Trophoblast cell (in vitro differentiated cells and primary cell): Measurements from ENCODE around the gene C1GALT1.

ENCODE experiments used
- DNase-seq, 2 donors: peaks; one replicate each; pipeline ENCODE4 v3.0.0-alpha.2; 2016
- H2AFZ ChIP-seq: 2 replicates; pipeline ENCODE4 v1.6.1; 2013; ENCODE audit warnings: low read length, moderate library complexity, mild to moderate bottlenecking; ENCODE audit not compliant: insufficient read depth, poor library complexity
- H2AK5ac ChIP-seq: 2 replicates; pipeline ENCODE4 v1.6.1; 2013; ENCODE audit warnings: mild to moderate bottlenecking, low read length
- H2BK120ac ChIP-seq: 2 replicates; pipeline ENCODE4 v1.6.1; 2013; ENCODE audit warnings: low read length, mild to moderate bottlenecking, moderate library complexity; ENCODE audit not compliant: insufficient read depth, poor library complexity
- H2BK12ac ChIP-seq: 2 replicates; pipeline ENCODE4 v1.6.1; 2013; ENCODE audit warnings: mild to moderate bottlenecking, low read length, moderate library complexity
- H2BK5ac ChIP-seq: 2 replicates; pipeline ENCODE4 v1.6.1; 2013; ENCODE audit warnings: low read length, low read depth, moderate library complexity, mild to moderate bottlenecking; ENCODE audit not compliant: poor library complexity
- H3K14ac ChIP-seq: 2 replicates; pipeline ENCODE4 v1.6.1; 2013; ENCODE audit warnings: mild to moderate bottlenecking, low read length
- H3K18ac ChIP-seq: 2 replicates; pipeline ENCODE4 v1.6.1; 2013; ENCODE audit warnings: mild to moderate bottlenecking, low read length
- H3K23ac ChIP-seq: 2 replicates; pipeline ENCODE4 v1.6.1; 2013; ENCODE audit warnings: low read length
- H3K27ac ChIP-seq: 2 replicates; pipeline ENCODE4 v1.5.1; 2013; ENCODE audit warnings: low read depth, mild to moderate bottlenecking, inconsistent platforms, low read length, moderate library complexity
- H3K27me3 ChIP-seq: 2 replicates; pipeline ENCODE4 v1.6.1; 2013; ENCODE audit warnings: inconsistent platforms, mild to moderate bottlenecking, low read length, moderate library complexity; ENCODE audit not compliant: insufficient read depth
- H3K36me3 ChIP-seq, 2 experiments: 1 replicate in 1 of 2; 2 replicates in 1 of 2; pipeline ENCODE4 v1.6.1; 2013; ENCODE audit warnings: low read length in 2 of 2, mild to moderate bottlenecking in 2 of 2, moderate library complexity in 1 of 2; ENCODE audit not compliant: insufficient read depth in 2 of 2, control insufficient read depth in 1 of 2
- H3K4ac ChIP-seq: 2 replicates; pipeline ENCODE4 v1.6.1; 2013; ENCODE audit warnings: low read depth, mild to moderate bottlenecking, low read length, moderate library complexity
- H3K4me1 ChIP-seq, 2 experiments: 1 replicate in 1 of 2; 2 replicates in 1 of 2; pipeline ENCODE4 v1.6.1; 2013; ENCODE audit warnings: low read length in 2 of 2, mild to moderate bottlenecking in 2 of 2, moderate library complexity in 1 of 2; ENCODE audit not compliant: insufficient read depth in 2 of 2, control insufficient read depth in 1 of 2
- H3K4me2 ChIP-seq: 2 replicates; pipeline ENCODE4 v1.6.1; 2013; ENCODE audit warnings: inconsistent platforms, mild to moderate bottlenecking, low read length, moderate library complexity
- H3K4me3 ChIP-seq: 2 replicates; pipeline ENCODE4 v1.5.1; 2013; ENCODE audit warnings: mild to moderate bottlenecking, low read depth, low read length, inconsistent platforms
- H3K79me1 ChIP-seq: one replicate; pipeline ENCODE4 v1.6.1; 2013; ENCODE audit warnings: low read length
- H3K79me2 ChIP-seq: 2 replicates; pipeline ENCODE4 v1.6.1; 2013; ENCODE audit warnings: low read length, mild to moderate bottlenecking; ENCODE audit not compliant: control insufficient read depth, insufficient read depth, poor library complexity
- H3K9ac ChIP-seq: 2 replicates; pipeline ENCODE4 v1.6.1; 2013; ENCODE audit warnings: mild to moderate bottlenecking, low read length
- H3K9me3 ChIP-seq: 2 replicates; pipeline ENCODE4 v1.6.1; 2013; ENCODE audit warnings: low read depth, mild to moderate bottlenecking, control low read depth, inconsistent platforms, low read length; ENCODE audit not compliant: insufficient read depth
- H4K12ac ChIP-seq: 2 replicates; pipeline ENCODE4 v1.6.1; 2013; ENCODE audit warnings: low read depth, mild to moderate bottlenecking, low read length, moderate library complexity
- H4K8ac ChIP-seq: 2 replicates; pipeline ENCODE4 v1.6.1; 2013; ENCODE audit warnings: low read depth, mild to moderate bottlenecking, low read length, moderate library complexity
- H4K91ac ChIP-seq: one replicate; pipeline ENCODE4 v1.6.1; 2013; ENCODE audit warnings: low read depth, mild to moderate bottlenecking, low read length, moderate library complexity
- WGBS: extraction: QIAGEN DNeasy Blood & Tissue Kit; methylation state at CpG from one replicate; pipeline ENCODE4 v1.1.7; 2013; ENCODE audit warnings: missing lambda C conversion rate; ENCODE audit not compliant: insufficient read length, insufficient coverage; ENCODE audit errors: extremely low coverage; 5-methylcytosine and 5-hydroxymethylcytosine counted together

Gene C1GALT1

GRCh38 chr7:7185371-7185989 lies 3.1 kb downstream of the C1GALT1 start:
- Histone ChIP-seq H3K27me3 (no peaks in the 10 kb centered on the region), H3K4me1 (peaks cover 2 to 7% of the 10 kb centered on the region in 2 experiments), H3K79me1 (peaks cover 19% of the 10 kb centered on the region), H2BK120ac (no peak overlapping the region), H4K91ac (no peak overlapping the region), H3K27ac (no peak overlapping the region), H4K12ac (no peak overlapping the region), H3K18ac (no peak overlapping the region), H4K8ac (no peak overlapping the region), H3K79me2 (peaks cover 9% of the 10 kb centered on the region), H3K14ac (no peak overlapping the region), H3K23ac (no peak overlapping the region), H2AFZ (no peak overlapping the region), H2AK5ac (no peak overlapping the region), H2BK12ac (no peak overlapping the region), H3K9me3 (no peaks in the 10 kb centered on the region), H3K9ac (no peak overlapping the region), H2BK5ac (no peak overlapping the region), H3K36me3 (peaks cover 2 to 4% of the 10 kb centered on the region in 2 experiments), H3K4me2 (peak overlapping the region; percentile 41), H3K4me3 (no peak overlapping the region), H3K4ac (peak overlapping the region; percentile 24)
- DNase-seq: no peak
- WGBS: no CpG with 5 or more reads among the region's 7 CpGs

- Histone ChIP-seq H3K36me3 (peaks cover 2 to 4% of the 10 kb centered on the region in 2 experiments), H4K8ac (no peak overlapping the region), H2BK120ac (no peak overlapping the region), H3K9me3 (no peaks in the 10 kb centered on the region), H3K27me3 (no peaks in the 10 kb centered on the region), H2AK5ac (no peak overlapping the region), H3K14ac (no peak overlapping the region), H3K23ac (no peak overlapping the region), H4K12ac (no peak overlapping the region), H2AFZ (no peak overlapping the region), H3K79me2 (peaks cover 2% of the 10 kb centered on the region), H3K4ac (no peak overlapping the region), H2BK5ac (no peak overlapping the region), H3K4me1 (peaks cover 0 to 5% of the 10 kb centered on the region in 2 experiments), H4K91ac (no peak overlapping the region), H3K79me1 (peaks cover 2% of the 10 kb centered on the region), H3K27ac (no peak overlapping the region), H3K4me2 (no peak overlapping the region), H3K4me3 (no peak overlapping the region), H3K9ac (no peak overlapping the region), H3K18ac (no peak overlapping the region), H2BK12ac (no peak overlapping the region)
- DNase-seq: no peak
These were observed 5.7 kb downstream of the C1GALT1 start for GRCh38 chr7:7188091-7188490.

GRCh38 chr7:7188742-7189141 lies 6.4 kb downstream of the C1GALT1 start:
- H2AFZ ChIP-seq: no peak overlapping the region
- no peak overlapping the region for H3K14ac ChIP-seq
- no peak overlapping the region for H2AK5ac ChIP-seq
- no peak overlapping the region for H2BK12ac ChIP-seq
- WGBS: no CpG with 5 or more reads among the region's 4 CpGs
- H3K27ac ChIP-seq: no peak overlapping the region
- H2BK5ac ChIP-seq: no peak overlapping the region
- no peak overlapping the region for H3K9ac ChIP-seq
- no peak for DNase-seq
- no peak overlapping the region for H3K18ac ChIP-seq
- H3K4ac ChIP-seq: no peak overlapping the region
- no peak overlapping the region for H3K4me2 ChIP-seq
- H4K12ac ChIP-seq: no peak overlapping the region
- H2BK120ac ChIP-seq: no peak overlapping the region
- H3K4me1 ChIP-seq: peaks cover 0 to 5% of the 10 kb centered on the region in 2 experiments
- H4K8ac ChIP-seq: no peak overlapping the region
- no peak overlapping the region for H3K4me3 ChIP-seq
- H4K91ac ChIP-seq: no peak overlapping the region
- no peaks in the 10 kb centered on the region for H3K9me3 ChIP-seq
- H3K23ac ChIP-seq: no peak overlapping the region
- no peaks in the 10 kb centered on the region for H3K79me2 ChIP-seq
- H3K27me3 ChIP-seq: no peaks in the 10 kb centered on the region
- H3K36me3 ChIP-seq: peaks cover 2 to 4% of the 10 kb centered on the region in 2 experiments
- no peaks in the 10 kb centered on the region for H3K79me1 ChIP-seq

- peak overlapping the region; percentile 47 for H3K4me2 ChIP-seq
- H4K12ac ChIP-seq: no peak overlapping the region
- H3K79me2 ChIP-seq: no peaks in the 10 kb centered on the region
- H3K18ac ChIP-seq: no peak overlapping the region
- no peak overlapping the region for H3K4ac ChIP-seq
- WGBS: 100% methylated on average over 1 of the region's 5 CpGs
- DNase-seq: no peak
- no peak overlapping the region for H4K8ac ChIP-seq
- no peak overlapping the region for H2AK5ac ChIP-seq
- no peak overlapping the region for H2BK12ac ChIP-seq
- no peaks in the 10 kb centered on the region for H3K9me3 ChIP-seq
- no peak overlapping the region for H4K91ac ChIP-seq
- no peak overlapping the region for H2BK120ac ChIP-seq
- H2AFZ ChIP-seq: no peak overlapping the region
- H3K23ac ChIP-seq: no peak overlapping the region
- H3K4me3 ChIP-seq: no peak overlapping the region
- no peak overlapping the region for H3K9ac ChIP-seq
- no peaks in the 10 kb centered on the region for H3K27me3 ChIP-seq
- H2BK5ac ChIP-seq: no peak overlapping the region
- no peak overlapping the region for H3K14ac ChIP-seq
- no peaks in the 10 kb centered on the region for H3K79me1 ChIP-seq
- H3K4me1 ChIP-seq: peaks cover 0 to 5% of the 10 kb centered on the region in 2 experiments
- peaks cover 2 to 4% of the 10 kb centered on the region in 2 experiments for H3K36me3 ChIP-seq
- no peak overlapping the region for H3K27ac ChIP-seq
These were observed 7.8 kb downstream of the C1GALT1 start for GRCh38 chr7:7190142-7190541.
